ENCODE measurements around the gene PPP4R4. TPM values are rescaled to one million over a fixed set of nuclear protein-coding genes. Genes with fewer than 3 reads are reported as not detected.

The PPP4R4 gene
- total and polyA plus RNA-seq, 2 experiments from 2014 or later, result 3.0 to 11.1 TPM

- no peak overlapping the region for H3K4me2 ChIP-seq
- peaks cover 7% of the 10 kb centered on the region for H3K27me3 Mint-ChIP-seq (ENCODE audit: insufficient read depth, low read depth, poor library complexity)
- H2AFZ ChIP-seq, result no peak overlapping the region
- H3K4me1 Mint-ChIP-seq, result no peaks in the 10 kb centered on the region
- H3K4me3 ChIP-seq, result no peak overlapping the region
- no peak overlapping the region for H3K27ac Mint-ChIP-seq
- H3K36me3 ChIP-seq (ENCODE audit: insufficient read depth), result no peaks in the 10 kb centered on the region
- H3K4me3 Mint-ChIP-seq, result no peak overlapping the region
- H3K9me3 Mint-ChIP-seq, result peaks cover 21% of the 10 kb centered on the region
- no peak overlapping the region for H3K27ac ChIP-seq (ENCODE audit: low read depth)
- H3F3A ChIP-seq (replicated peaks; ENCODE audit: low read depth), result no peaks in the 10 kb centered on the region
- no peak for DNase-seq (ENCODE audit: low spot score)
- H3K36me3 Mint-ChIP-seq (ENCODE audit: low read depth), result peaks cover 10% of the 10 kb centered on the region
- no peak for TF ChIP-seq ZNF462 (CRISPR knock-in tag; IDR thresholded peaks at IDR 0.05)
- no peak for TF ChIP-seq NANOG (IDR thresholded peaks at IDR 0.05; ENCODE audit: borderline replicate concordance)
- TF ChIP-seq ZNF114 (CRISPR knock-in tag; IDR thresholded peaks at IDR 0.05), result no peak
- TF ChIP-seq ZNF331 (CRISPR knock-in tag; IDR thresholded peaks at IDR 0.05; ENCODE audit: low read depth), result no peak
- no peak for TF ChIP-seq STAT1 (IDR thresholded peaks at IDR 0.05; ENCODE audit: unreplicated experiment)
- TF ChIP-seq REST (IDR thresholded peaks at IDR 0.05; ENCODE audit: unreplicated experiment), result no peak
- no peak for TF ChIP-seq JUNB (IDR thresholded peaks at IDR 0.05; ENCODE audit: unreplicated experiment)
- no peak for TF ChIP-seq EZH2 (IDR thresholded peaks at IDR 0.05; ENCODE audit: low read depth, unreplicated experiment)
- TF ChIP-seq EZH2phosphoT487 (IDR thresholded peaks at IDR 0.05; ENCODE audit: unreplicated experiment), result no peak
- no peaks in the 10 kb centered on the region for H3K79me2 ChIP-seq (replicated peaks; ENCODE audit: insufficient read depth)
- no peaks in the 10 kb centered on the region for H3K9me2 ChIP-seq (ENCODE audit: insufficient read depth)
- no peak for ATAC-seq
- H3K27me3 ChIP-seq (ENCODE audit: insufficient read depth), result no peaks in the 10 kb centered on the region
- no peaks in the 10 kb centered on the region for H4K20me1 ChIP-seq (replicated peaks; ENCODE audit: insufficient read depth)
- no peaks in the 10 kb centered on the region for H3K4me1 ChIP-seq (ENCODE audit: insufficient read depth)
Observed at GRCh38 chr14:94309721-94310120, 135.6 kb downstream of the PPP4R4 start.

All from GM23338 (cell line).